ENCODE results near the gene CPAMD8.
"Not testable (repeated sequence)": the region's sequence is repeated elsewhere in the genome, so short reads cannot be mapped to it uniquely, and the experiment has no call there.

Gene CPAMD8

DNA sequence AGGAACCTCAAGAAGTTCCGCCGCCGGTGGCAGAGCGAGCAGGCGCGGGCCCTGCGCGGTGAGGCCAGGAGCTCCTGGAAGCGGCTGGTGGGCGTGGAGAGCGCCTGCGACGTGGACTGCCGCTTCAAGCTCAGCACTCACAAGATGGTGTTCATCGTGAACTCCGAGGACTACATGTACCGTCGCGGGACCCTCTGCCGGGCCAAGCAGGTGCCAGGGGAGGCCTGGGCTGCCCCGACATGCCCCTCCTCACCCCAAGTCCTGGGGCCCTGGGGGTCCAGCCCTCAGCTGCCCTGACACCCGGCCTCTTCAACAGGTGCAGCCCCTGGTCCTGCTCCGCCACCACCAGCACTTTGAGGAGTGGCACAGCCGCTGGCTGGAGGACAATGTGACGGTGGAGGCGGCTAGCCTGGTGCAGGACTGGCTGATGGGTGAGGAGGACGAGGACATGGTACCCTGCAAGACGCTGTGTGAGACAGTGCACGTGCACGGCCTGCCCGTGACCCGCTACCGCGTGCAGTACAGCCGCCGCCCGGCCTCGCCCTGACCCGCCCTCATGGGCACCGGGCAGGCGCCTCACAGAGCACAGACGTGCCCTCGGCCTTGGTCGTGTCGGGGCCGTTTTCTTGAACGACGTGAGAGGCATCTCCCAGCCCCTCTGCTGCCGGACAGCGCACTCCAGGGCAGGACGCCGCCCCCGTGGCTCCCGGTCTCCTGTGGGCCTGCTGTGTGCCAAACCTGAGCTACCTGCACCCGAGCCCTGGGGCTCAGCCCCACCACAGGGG, 148.2 kb downstream of the CPAMD8 start:
- TF ChIP-seq, protein P1, sequence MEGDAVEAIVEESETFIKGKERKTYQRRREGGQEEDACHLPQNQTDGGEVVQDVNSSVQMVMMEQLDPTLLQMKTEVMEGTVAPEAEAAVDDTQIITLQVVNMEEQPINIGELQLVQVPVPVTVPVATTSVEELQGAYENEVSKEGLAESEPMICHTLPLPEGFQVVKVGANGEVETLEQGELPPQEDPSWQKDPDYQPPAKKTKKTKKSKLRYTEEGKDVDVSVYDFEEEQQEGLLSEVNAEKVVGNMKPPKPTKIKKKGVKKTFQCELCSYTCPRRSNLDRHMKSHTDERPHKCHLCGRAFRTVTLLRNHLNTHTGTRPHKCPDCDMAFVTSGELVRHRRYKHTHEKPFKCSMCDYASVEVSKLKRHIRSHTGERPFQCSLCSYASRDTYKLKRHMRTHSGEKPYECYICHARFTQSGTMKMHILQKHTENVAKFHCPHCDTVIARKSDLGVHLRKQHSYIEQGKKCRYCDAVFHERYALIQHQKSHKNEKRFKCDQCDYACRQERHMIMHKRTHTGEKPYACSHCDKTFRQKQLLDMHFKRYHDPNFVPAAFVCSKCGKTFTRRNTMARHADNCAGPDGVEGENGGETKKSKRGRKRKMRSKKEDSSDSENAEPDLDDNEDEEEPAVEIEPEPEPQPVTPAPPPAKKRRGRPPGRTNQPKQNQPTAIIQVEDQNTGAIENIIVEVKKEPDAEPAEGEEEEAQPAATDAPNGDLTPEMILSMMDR (IDR thresholded peaks at IDR 0.05; ENCODE audit: insufficient read depth, low read depth, low read length, missing control alignments) = no peak
- DNase-seq (ENCODE audit: low read depth) = no peak
- H3K4me3 ChIP-seq (ENCODE audit: low read depth, low read length) = no peak overlapping the region

DNA sequence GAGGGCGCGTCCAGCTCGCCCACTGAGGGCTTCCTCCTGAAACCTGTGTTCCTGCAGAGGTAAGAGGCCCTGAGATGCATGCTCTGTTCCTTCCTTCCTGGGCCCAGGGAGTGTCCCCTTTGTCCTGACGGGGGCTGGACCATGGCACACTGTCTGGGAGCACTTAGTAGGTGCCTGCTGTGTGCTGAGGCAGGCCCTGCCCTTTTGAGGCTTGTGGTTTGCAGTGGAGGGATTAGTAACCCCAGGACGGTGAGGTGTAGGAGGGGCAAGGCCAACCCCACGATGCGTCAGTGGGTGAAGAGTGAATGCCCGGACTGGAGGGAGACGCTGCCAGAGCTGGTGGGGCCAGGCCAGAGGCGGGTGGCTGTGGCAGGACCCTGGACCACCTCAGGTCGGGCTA, 149.0 kb downstream of the CPAMD8 start:
- TF ChIP-seq, protein P1 (IDR thresholded peaks at IDR 0.05; ENCODE audit: insufficient read depth, low read depth, low read length, missing control alignments) = no peak
- no peak overlapping the region for H3K4me3 ChIP-seq (ENCODE audit: low read depth, low read length)
- no peak for DNase-seq (ENCODE audit: low read depth)

DNA sequence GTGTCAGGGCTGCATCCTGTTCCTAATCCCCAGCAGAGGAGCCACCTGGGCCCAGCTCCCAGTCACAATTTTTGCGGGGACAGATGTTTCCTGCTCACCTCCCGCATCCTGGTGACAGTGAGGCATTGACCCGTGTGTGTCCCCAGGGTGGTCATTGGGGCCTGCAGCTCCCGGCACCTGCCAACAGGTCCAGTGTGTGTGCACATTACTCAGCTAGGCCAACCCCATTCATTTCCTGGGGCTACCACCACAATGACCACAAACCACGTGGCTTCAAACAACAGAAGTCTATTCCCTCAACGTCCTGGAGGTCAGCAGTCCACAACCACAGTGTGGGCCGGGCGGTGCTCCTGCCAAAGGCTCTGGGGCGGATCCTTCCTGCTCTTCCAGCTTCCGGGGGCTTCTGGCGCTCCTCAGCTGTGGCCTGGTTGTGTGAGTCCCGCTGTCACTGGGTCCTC, 149.7 kb downstream of the CPAMD8 start:
- H3K4me3 ChIP-seq (ENCODE audit: low read depth, low read length) = no peak overlapping the region
- TF ChIP-seq, protein P1 (IDR thresholded peaks at IDR 0.05; ENCODE audit: insufficient read depth, low read depth, low read length, missing control alignments) = no peak
- peak; percentile 46 for DNase-seq (ENCODE audit: low read depth)

DNA sequence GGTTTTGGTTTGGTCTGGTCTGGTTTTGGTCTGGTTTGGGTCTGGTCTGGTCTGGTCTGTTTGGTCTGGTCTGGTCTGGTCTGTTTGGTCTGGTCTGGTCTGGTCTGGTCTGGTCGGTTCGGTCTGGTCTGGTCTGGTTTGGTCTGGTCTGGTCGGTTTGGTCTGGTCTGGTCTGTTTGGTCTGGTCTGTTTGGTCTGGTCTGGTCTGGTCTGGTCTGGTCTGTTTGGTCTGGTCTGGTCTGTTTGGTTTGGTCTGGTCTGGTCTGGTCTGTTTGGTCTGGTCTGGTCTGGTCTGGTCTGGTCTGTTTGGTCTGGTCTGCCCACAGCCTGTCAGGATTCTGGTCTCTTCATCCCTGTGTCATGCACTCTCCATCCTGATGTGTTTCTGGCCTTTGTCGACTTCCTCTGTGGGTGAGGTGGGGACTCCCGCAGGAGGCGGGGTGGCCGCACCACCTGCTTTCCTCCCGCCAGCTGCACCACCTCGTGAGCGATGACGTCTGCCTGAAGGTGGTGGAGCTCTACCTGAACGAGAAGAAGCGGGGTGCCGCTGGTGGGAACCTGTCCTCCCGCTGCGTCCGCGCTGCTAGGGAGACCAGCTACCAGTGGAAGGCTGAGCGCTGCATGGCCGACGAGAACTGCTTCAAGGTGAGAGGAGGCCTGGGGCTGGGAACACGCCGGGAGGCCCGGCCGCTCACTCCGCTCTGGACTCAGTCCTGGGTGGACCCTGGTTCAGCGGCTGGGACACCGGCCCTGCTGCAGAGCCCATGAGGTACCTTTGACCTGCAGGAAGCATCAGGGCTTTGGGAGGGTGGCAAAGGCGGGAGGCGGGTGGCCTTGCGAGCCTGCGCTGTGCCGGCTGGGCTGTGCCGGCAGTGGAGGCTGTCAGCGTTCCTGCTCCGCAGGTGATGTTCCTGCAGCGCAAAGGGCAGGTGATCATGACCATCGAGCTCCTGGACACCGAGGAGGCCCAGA, 150.7 kb downstream of the CPAMD8 start:
- TF ChIP-seq, protein P1 (IDR thresholded peaks at IDR 0.05; ENCODE audit: insufficient read depth, low read depth, low read length, missing control alignments) = no peak
- no peak overlapping the region for H3K4me3 ChIP-seq (ENCODE audit: low read depth, low read length)

DNA sequence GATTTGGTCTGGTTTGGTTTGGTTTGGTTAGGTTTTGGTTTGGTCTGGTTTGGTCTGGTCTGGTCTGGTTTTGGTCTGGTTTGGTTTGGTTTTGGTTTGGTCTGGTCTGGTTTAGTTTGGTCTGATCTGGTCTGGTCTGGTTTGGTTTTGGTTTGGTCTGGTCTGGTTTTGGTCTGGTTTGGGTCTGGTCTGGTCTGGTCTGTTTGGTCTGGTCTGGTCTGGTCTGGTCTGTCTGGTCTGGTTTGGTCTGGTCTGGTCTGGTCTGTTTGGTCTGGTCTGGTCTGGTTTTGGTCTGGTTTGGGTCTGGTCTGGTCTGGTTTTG, 151.7 kb downstream of the CPAMD8 start:
- not testable (repeated sequence) for H3K4me3 ChIP-seq (ENCODE audit: low read depth, low read length); DNase-seq (ENCODE audit: low read depth)

More for the DNA sequence above, 150.7 kb downstream of the CPAMD8 start:
- DNase-seq (ENCODE audit: low read depth) = no peak

DNA sequence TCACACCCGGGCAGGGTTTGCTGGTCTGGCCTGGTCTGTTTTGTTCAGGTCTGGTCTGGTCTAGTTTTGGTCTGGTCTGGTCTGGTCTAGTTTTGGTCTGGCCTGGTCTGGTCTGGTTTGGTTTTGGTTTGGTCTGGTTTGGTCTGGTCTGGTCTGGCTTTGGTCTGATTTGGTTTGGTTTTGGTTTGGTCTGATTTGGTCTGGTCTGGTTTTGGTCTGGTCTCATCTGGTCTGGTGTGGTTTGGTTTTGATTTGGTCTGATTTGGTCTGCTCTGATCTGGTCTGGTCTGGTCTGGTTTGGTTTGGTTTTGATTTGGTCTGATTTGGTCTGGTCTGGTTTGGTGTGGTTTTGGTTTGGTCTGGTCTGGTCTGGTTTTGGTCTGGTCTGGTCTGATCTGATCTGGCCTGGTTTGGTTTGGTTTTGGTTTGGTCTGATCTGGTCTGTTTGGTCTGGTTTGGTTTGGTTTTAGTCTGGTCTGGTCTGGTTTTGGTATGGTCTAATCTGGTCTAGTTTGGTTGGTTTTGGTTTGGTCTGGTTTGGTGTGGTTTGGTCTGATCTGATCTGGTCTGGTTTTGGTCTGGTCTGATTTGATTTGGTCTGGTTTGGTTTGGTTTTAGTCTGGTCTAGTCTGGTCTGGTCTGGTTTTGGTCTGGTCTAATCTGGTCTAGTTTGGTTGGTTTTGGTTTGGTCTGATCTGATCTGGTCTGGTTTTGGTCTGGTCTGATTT, 152.2 kb downstream of the CPAMD8 start:
- DNase-seq (ENCODE audit: low read depth) = no peak
- TF ChIP-seq, protein P1 (IDR thresholded peaks at IDR 0.05; ENCODE audit: insufficient read depth, low read depth, low read length, missing control alignments) = no peak
- no peak overlapping the region for H3K4me3 ChIP-seq (ENCODE audit: low read depth, low read length)

DNA sequence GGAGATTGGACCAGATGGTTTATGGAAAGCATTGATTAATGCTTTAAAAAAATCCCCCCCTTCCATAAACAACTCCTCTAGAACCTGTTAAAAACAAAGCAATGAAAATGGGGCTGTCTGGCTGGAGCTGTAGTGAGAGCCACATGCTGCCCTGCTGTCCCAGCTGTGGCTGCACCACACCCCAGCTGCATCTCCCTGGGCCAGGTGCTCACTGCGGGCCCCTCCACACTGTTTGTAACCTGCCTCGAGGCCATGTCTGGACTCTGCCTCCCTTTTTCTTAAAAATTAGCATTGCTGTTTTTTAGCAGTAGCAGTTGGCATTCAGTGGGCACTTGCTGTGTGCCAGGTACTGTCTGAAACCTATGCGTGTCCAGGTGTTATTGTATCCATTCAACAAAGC, 153.0 kb downstream of the CPAMD8 start:
- H3K4me3 ChIP-seq (ENCODE audit: low read depth, low read length) = no peak overlapping the region
- DNase-seq (ENCODE audit: low read depth) = no peak
- TF ChIP-seq, protein P1 (IDR thresholded peaks at IDR 0.05; ENCODE audit: insufficient read depth, low read depth, low read length, missing control alignments) = no peak

Measured in GM12865 (cell line).